ACC112 (cell line): ENCODE results near the gene OR7A5.
"Not testable (repeated sequence)": the region's sequence is repeated elsewhere in the genome, so short reads cannot be mapped to it uniquely, and the experiment has no call there.

ENCODE experiments used
- H2AFZ ChIP-seq: fragments of 200-600 bp; sonication (generic); one replicate; pipeline ENCODE4 v1.6.0; 2017; ENCODE audit warnings: antibody characterized with exemption, low read length; ENCODE audit not compliant: unreplicated experiment
- H3K27ac ChIP-seq: fragments of 200-600 bp; sonication (generic); 2 replicates; pipeline ENCODE4 v1.5.1; 2014; ENCODE audit warnings: low read depth, mild to moderate bottlenecking, antibody characterized with exemption, low read length, moderate library complexity
- H3K27me3 ChIP-seq: fragments of 200-600 bp; sonication (generic); 2 replicates; pipeline ENCODE4 v1.6.1; 2014; ENCODE audit warnings: mild to moderate bottlenecking, antibody characterized with exemption, low read length, moderate library complexity, mixed read lengths; ENCODE audit not compliant: insufficient read depth
- H3K36me3 ChIP-seq: fragments of 200-600 bp; sonication (generic); 2 replicates; pipeline ENCODE4 v1.6.1; 2016; ENCODE audit warnings: mild to moderate bottlenecking, antibody characterized with exemption, low read length, moderate library complexity, mixed read lengths; ENCODE audit not compliant: insufficient read depth
- H3K4me1 ChIP-seq: fragments of 200-600 bp; sonication (generic); one replicate; pipeline ENCODE4 v1.6.1; 2016; ENCODE audit warnings: low read length, mixed read lengths; ENCODE audit not compliant: insufficient read depth, unreplicated experiment, control insufficient read depth
- H3K4me3 ChIP-seq: fragments of 200-600 bp; sonication (generic); 2 replicates; pipeline ENCODE4 v1.5.1; 2014; ENCODE audit warnings: mild to moderate bottlenecking, low read depth, low read length
- H3K79me2 ChIP-seq: fragments of 200-600 bp; sonication (generic); one replicate; pipeline ENCODE4 v1.6.0; 2016; ENCODE audit warnings: low read length; ENCODE audit not compliant: control insufficient read depth, unreplicated experiment, insufficient read depth

The OR7A5 gene

GRCh38 chr19:14818588-14818987 lies 16.4 kb downstream of the OR7A5 start:
- Histone ChIP-seq H3K36me3 (no peaks in the 10 kb centered on the region), H2AFZ (no peak overlapping the region), H3K27me3 (0 out of 2 replicates have a peak, but pooled peaks cover 13% of the 10 kb centered on the region)

DNA sequence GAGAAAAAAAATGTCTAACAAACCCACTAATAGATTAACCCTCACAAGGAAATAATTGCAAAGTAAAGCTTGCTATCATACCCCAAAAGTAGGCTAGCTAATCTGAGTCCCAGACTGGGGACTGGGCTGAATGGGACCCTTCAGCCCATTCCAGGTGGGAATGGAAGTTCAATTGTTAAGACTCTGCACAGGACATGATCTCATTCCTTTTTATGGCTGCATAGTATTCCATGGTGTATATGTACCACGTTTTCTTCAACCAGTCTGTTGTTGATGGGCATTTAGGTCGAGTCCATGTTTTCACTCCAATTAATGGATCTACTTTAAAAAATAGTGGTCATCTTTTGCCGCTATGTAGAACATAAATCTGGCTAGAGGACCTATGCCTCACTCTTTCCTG lies 17.9 kb downstream of the OR7A5 start:
- H2AFZ ChIP-seq, result no peak overlapping the region
- H3K27ac ChIP-seq, result no peak overlapping the region
- H3K4me3 ChIP-seq, result no peak overlapping the region
- no peaks in the 10 kb centered on the region for H3K36me3 ChIP-seq
- H3K79me2 ChIP-seq, result no peaks in the 10 kb centered on the region
- H3K4me1 ChIP-seq, result no peaks in the 10 kb centered on the region
- H3K27me3 ChIP-seq, result 0 out of 2 replicates have a peak, but pooled peaks cover 10% of the 10 kb centered on the region

More at GRCh38 chr19:14818588-14818987, 16.4 kb downstream of the OR7A5 start:
- Histone ChIP-seq H3K79me2 (no peaks in the 10 kb centered on the region), H3K4me3 (no peak overlapping the region), H3K27ac (no peak overlapping the region), H3K4me1 (no peaks in the 10 kb centered on the region)

DNA sequence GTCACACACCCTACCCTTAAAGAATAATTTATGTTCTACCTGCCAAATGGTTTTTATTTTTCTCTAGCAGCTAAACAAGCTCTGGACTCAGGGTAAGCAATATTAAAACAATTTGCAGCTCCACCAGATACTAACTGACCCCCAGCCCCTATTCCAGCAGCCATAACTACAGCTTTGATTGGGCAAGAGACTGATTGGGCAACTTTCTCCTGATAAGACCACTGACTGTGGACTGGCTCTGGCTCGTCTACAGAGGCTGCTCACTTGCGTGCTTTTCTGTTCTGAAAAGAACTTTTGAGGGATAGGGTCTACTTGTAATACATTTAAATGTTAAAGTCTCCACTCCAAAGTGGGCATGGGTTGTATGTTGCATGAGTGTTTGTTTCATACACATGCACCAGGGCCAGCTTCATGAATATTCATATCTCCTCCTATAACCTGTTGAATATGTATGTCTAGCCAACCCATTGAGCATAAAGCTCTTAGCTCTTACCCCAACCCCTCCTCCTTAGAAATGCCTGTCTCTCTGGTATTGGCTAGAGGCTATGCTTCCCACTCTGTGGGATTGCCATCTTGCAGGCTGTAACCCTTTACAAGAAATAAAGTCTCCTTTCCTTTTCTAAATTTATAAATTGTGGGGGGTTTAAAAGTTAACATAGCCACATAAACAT lies 19.9 kb downstream of the OR7A5 start:
- H3K27me3 ChIP-seq, result peaks cover 6% of the 10 kb centered on the region; the same call in 1 of the 2 replicates
- H3K27ac ChIP-seq, result no peak overlapping the region
- no peak overlapping the region for H3K4me3 ChIP-seq
- H3K36me3 ChIP-seq, result no peaks in the 10 kb centered on the region
- H3K4me1 ChIP-seq, result no peaks in the 10 kb centered on the region
- H2AFZ ChIP-seq, result no peak overlapping the region
- no peaks in the 10 kb centered on the region for H3K79me2 ChIP-seq

DNA sequence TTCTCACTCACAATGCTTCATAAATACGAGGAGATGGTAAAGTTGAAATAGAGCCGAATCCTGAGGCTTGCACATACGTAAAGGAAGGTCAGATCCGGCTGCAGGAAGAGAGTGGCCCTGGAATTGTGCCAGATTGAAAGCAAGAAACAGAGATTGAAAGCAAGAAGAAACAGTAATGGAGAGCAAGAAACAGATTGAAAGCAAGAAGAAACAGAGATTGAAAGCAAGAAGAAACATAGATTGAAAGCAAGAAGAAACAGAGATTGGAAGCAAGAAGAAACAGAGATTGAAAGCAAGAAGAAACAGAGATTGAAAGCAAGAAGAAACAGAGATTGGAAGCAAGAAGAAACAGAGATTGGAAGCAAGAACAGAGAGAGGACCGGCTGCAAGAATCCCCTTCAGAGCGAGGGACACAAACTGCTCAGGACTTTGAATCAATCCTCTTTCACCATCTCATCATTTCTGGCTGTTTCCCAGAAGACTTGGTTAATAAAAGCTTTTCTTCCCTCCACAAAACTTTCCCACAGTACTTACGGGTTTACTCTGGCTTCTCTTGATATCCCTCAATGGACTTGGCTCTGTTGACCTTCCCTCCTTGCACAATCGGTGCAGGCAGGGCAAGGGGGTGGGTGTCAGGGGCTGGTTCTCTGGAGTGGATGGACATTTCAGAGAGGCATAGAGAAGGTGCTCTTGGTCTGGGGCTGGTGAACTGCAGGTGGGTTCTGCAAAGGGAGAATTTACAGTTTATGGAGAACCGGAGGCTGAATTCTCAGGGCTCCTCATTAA lies 25.5 kb downstream of the OR7A5 start:
- Histone ChIP-seq H3K27ac (no peak overlapping the region), H3K4me3 (peak overlapping the region; percentile 37; the same call in 1 of the 2 replicates), H3K79me2 (no peaks in the 10 kb centered on the region), H3K4me1 (no peaks in the 10 kb centered on the region), H3K27me3 (peaks cover 18% of the 10 kb centered on the region; the same call in 1 of the 2 replicates), H3K36me3 (no peaks in the 10 kb centered on the region), H2AFZ (no peak overlapping the region)

DNA sequence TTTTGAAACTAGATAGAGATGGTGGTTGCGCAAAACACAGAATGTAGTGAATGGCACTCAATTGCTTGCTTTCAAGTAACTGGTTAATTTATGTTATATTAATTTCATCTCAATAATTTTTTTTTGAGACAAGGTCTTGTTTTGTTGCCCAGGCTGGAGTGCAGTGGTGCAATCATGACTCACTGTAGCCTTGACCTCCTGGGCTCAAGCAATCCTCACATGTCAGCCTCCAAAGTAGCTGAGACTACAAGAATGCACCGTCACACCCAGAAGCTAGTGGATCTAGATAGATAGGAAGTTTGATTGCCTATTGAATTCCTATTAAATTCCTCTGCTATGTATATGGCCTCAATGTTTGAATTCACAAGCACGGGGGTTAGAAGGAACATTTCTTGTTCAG lies 30.2 kb downstream of the OR7A5 start:
- Histone ChIP-seq H3K79me2 (no peaks in the 10 kb centered on the region), H3K4me3 (no peak overlapping the region), H3K27me3 (peaks cover 25% of the 10 kb centered on the region), H3K27ac (no peak overlapping the region), H3K4me1 (no peaks in the 10 kb centered on the region), H3K36me3 (no peaks in the 10 kb centered on the region), H2AFZ (no peak overlapping the region)

- Histone ChIP-seq H3K27ac (no peak overlapping the region), H3K27me3 (peaks cover 30% of the 10 kb centered on the region), H3K4me3 (no peak overlapping the region), H3K4me1 (no peaks in the 10 kb centered on the region), H3K36me3 (no peaks in the 10 kb centered on the region), H3K79me2 (no peaks in the 10 kb centered on the region), H2AFZ (no peak overlapping the region)
These were observed 36.2 kb downstream of the OR7A5 start for GRCh38 chr19:14798760-14799159.

GRCh38 chr19:14796021-14796420 lies 39.0 kb downstream of the OR7A5 start:
- H3K4me3 ChIP-seq, result no peak overlapping the region
- H3K27ac ChIP-seq, result no peak overlapping the region
- peaks cover 33% of the 10 kb centered on the region for H3K27me3 ChIP-seq
- H2AFZ ChIP-seq, result no peak overlapping the region
- no peaks in the 10 kb centered on the region for H3K4me1 ChIP-seq
- no peaks in the 10 kb centered on the region for H3K36me3 ChIP-seq
- no peaks in the 10 kb centered on the region for H3K79me2 ChIP-seq

DNA sequence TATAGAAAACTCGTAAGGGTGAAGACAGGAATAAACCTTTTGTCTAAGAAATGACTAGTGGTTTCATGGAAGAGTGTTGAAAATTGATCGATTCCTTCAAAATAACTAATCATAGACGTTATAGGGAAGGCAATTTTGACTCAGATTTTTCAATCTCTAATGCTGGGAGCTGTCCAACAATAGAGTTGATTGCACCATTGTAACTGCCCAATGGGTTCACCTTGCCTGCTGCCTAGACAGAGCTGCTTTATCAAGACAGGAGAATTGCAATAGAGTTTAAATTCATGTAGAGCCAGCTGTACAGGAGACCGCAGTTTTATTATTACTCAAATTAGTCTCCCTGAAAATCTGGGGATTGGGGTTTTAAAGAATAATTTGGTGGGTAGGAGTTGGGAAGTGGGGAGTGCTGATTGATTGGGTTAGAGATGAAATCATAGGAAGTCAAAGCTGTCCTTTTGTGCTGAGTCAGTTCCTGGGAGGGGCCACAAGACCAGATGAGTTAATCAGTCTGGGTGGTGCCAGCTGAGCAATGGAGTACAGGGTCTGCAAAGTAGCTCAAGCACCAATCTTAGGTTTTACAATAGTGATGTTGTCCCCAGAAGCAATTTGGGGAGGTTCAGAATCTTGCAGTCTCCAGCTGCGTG lies 39.8 kb downstream of the OR7A5 start:
- Histone ChIP-seq H3K4me1 (no peaks in the 10 kb centered on the region), H3K4me3 (no peak overlapping the region)

GRCh38 chr19:14792250-14792649 lies 42.7 kb downstream of the OR7A5 start:
- not testable (repeated sequence) for H3K27me3 ChIP-seq, H3K4me1 ChIP-seq, H3K36me3 ChIP-seq, H3K27ac ChIP-seq, H2AFZ ChIP-seq, H3K79me2 ChIP-seq, H3K4me3 ChIP-seq

More for the DNA sequence above, 39.8 kb downstream of the OR7A5 start:
- peaks cover 25% of the 10 kb centered on the region for H3K27me3 ChIP-seq
- H3K79me2 ChIP-seq, result no peaks in the 10 kb centered on the region
- H3K36me3 ChIP-seq, result no peaks in the 10 kb centered on the region
- H3K27ac ChIP-seq, result no peak overlapping the region
- no peak overlapping the region for H2AFZ ChIP-seq

DNA sequence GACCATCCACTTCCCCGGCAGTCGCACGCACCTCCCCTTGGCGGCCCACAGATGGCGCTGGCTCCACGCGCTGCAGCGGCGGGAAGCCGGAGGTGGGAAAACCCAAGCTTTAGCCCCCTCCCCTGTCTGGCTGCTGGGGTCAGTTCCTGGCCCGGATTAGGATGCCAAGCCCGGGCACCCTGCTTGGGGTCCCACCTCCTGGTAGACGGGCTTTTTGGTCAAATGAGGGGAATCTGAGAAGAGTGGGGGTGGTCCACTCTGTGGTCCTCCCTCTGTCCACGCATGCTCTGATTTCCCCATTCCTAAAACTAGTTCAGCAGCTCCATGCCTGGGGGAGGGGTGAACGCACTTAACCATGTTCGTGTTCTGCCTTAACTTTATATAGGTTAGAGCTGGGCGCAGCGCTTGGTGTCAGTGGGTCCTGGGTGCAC lies 48.5 kb downstream of the OR7A5 start:
- H2AFZ ChIP-seq, result peak overlapping the region; percentile 45
- peak overlapping the region; percentile 47 for H3K4me3 ChIP-seq
- H3K27ac ChIP-seq, result no peak overlapping the region
- peaks cover 7% of the 10 kb centered on the region for H3K4me1 ChIP-seq
- H3K36me3 ChIP-seq, result no peaks in the 10 kb centered on the region
- no peaks in the 10 kb centered on the region for H3K79me2 ChIP-seq
- H3K27me3 ChIP-seq, result peaks cover 3% of the 10 kb centered on the region; the same call in 1 of the 2 replicates
